Measurements from ENCODE around the gene ASMT.
"Not testable (repeated sequence)": the region's sequence is repeated elsewhere in the genome, so short reads cannot be mapped to it uniquely, and the experiment has no call there.

ASMT gene

DNA sequence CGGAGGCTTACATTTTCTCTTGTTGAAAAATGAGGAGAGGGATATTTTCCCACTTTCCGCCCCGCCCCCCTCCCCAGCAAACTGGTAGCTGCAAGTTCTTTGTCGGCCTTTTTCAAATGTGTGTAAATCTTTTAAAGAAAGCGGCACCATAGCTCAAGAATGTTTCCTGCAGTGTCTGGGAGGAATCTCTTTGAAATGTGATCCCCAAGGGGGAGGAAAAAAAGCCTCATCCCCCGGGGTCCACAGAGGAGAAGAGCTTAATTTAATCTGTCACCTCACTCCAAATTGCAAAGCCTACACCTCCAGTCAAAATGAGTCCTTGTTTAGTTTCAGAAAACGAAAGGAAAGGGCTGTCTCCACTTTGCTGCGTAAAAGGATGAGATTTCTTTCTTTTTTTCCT is 34.8 kb downstream of the ASMT start:
- no peak for DNase-seq (ENCODE audit: low read depth, low spot score)

- DNase-seq (ENCODE audit: low read depth, low spot score) = not testable (repeated sequence)
Measured at GRCh38 chrX:1652011-1652811, 37.4 kb downstream of the ASMT start.

- DNase-seq (ENCODE audit: low read depth, low spot score) = no peak
Measured at GRCh38 chrX:1656379-1656778, 41.5 kb downstream of the ASMT start.

DNA sequence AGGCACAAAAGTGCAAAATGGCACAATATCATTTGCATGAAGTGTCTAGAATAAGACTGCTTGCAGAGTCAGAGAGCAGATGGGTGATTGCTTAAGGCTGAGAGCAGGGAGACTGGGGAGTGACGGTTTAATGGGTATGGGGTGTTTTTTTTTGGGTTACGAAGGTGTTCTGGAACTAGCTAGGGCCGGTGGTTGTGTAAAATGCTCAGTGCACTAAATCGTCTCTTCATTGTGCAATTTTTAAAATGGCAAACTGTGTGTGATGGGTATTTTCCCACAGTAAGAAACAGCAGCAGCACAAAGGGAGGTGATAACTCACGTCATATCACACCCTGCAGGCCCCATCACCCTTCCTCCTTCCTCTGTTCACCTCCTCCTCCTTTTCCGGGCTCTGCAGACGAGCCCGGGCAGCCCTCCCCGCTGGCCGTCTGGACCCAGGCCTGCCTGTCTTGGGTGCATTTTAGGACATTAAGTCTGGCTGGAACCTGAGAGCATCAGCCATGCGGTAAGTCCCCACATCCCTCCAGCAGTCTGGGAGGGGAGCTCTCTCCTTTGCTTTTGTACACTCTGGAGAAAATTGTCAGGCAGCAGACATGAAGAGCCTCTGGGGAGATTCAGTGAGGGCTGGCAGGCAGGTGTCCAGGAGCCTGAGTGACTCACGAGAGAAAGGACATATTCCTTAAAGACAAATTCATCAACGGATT is 42.7 kb downstream of the ASMT start:
- DNase-seq (ENCODE audit: low read depth, low spot score) = no peak

- DNase-seq (ENCODE audit: low read depth, low spot score) = no peak
Measured at GRCh38 chrX:1658071-1658491, 43.2 kb downstream of the ASMT start.

GRCh38 chrX:1659664-1660461 is 45.0 kb downstream of the ASMT start:
- DNase-seq (ENCODE audit: low read depth, low spot score) = no peak

DNA sequence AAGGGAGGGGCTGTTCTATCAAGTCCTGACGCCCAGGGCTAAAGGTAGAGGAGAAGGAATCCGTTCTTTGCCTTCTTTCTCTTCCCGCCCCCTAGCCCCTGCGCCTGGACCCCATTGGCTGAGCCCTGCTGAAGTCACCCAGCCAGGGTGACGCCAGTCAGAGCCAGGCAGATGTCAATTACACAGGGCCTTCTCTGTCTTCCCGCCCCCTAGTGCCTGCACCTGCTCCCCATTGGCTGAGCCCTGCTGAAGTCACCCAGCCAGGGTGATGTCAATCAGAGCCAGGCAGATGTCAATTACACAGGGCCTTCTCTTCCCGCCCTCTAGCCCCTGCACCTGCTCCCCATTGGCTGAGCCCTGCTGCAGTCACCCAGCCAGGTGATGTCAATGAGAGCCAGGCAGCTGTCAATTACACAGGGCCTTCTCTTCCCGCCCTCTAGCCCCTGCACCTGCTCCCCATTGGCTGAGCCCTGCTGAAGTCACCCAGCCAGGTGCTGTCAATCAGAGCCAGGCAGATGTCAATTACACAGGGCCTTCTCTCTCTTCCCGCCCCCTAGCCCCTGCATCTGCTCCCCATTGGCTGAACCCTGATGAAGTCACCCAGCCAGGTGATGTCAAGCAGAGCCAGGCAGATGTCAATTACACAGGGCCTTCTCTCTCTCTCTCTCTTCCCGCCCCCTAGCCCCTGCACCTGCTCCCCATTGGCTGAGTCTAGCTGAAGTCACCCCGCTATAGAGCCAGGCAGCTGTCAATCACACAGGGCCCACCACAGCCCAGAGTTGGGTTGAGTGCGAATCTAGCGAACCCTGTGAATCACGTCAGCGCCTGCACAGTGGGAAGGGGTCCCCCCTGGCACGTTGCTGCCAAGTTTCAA is 46.4 kb downstream of the ASMT start:
- no peak for DNase-seq (ENCODE audit: low read depth, low spot score)

DNA sequence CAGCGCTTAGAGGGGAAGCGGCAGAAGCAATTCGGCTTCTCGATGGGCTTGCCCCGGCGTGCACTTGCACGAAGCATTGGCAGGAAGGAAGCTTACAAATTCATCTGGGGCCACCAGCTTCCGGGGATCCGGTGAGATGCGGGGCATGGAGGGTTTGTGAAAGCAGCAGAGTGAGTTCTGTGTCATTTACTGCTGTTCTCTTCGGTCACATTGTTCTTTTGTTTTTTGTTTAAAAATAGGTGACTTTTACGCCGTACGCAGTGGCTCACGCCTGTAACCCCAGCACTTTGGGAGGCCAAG is 47.0 kb downstream of the ASMT start:
- DNase-seq (ENCODE audit: low read depth, low spot score) = no peak

- DNase-seq (ENCODE audit: low read depth, low spot score) = no peak
Measured at GRCh38 chrX:1667566-1667965, 52.7 kb downstream of the ASMT start.

GRCh38 chrX:1673337-1673736 is 58.5 kb downstream of the ASMT start:
- DNase-seq (ENCODE audit: low read depth, low spot score) = no peak

DNA sequence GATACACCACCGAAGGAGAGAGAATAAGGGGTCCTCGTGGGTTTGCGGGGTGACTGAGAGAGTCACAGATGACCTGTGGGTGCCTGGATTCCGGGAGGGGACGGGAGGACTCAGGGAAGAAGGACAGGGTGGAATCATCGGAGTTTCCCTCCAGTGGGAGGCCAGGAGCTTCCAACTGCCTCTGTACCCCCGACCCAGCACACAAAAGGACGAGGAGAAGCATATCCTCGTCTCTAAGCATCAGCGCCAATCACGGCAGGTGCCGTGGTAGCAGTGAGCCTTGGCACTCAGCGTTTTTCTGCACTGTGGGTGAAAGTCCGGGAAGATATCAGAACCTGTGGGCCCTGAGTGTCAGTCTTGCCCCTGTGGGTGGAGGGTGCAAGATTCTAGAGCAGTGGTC is 62.0 kb downstream of the ASMT start:
- no peak for DNase-seq (ENCODE audit: low read depth, low spot score)

DNA sequence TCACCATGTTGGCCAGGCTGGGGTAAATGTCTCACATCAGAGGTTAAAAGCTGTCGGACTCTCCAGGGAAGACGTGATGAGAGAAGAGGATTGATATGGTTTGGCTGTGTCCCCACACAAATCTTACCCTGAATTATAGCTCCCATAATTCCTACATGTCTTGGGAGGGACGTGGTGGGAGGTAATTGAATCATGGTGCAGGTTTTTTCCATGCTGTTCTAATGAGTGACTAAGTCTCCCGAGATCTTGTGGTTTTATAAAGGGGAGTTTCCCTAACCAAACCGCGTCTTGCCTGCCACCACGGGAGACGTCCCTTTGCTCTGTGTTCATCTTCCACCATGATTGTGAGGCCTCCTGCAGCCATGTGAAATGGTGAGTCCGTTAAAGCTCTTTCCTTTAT is 64.4 kb downstream of the ASMT start:
- no peak for DNase-seq (ENCODE audit: low read depth, low spot score)

DNA sequence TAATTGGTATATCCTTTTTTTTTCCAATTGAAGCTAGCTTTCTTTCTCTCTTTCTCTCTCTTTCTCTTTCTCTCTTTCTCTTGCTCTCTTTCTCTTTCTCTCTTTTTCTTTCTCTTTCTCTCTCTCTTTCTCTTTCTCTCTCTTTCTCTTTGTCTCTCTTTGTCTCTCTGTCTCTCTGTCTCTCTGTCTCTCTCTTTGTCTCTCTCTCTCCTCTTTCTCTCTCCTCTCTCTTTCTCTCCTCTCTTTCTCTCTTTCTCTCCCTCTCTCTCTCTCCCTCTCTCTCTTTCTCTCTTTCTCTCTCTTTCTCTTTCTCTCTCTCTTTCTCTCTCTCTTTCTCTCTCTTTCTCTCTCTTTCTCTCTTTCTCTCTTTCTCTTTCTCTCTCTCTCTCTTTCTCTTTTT is 66.6 kb downstream of the ASMT start:
- no peak for DNase-seq (ENCODE audit: low read depth, low spot score)

DNA sequence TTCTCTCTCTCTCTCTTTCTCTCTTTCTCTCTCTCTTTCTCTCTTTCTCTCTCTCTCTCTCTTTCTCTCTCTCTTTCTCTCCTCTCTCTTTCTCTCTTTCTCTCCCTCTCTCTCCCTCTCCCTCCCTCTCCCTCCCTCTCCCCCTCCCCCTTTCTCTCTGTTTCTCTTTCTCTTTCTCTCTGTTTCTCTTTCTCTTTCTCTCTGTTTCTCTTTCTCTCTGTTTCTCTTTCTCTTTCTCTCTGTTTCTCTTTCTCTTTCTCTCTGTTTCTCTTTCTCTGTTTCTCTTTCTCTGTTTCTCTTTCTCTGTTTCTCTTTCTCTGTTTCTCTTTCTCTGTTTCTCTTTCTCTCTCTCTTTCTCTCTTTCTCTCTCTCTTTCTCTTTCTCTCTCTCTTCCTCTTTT is 67.0 kb downstream of the ASMT start:
- not testable (repeated sequence) for DNase-seq (ENCODE audit: low read depth, low spot score)

GRCh38 chrX:1682501-1682900 is 67.6 kb downstream of the ASMT start:
- DNase-seq (ENCODE audit: low read depth, low spot score) = not testable (repeated sequence)

DNA sequence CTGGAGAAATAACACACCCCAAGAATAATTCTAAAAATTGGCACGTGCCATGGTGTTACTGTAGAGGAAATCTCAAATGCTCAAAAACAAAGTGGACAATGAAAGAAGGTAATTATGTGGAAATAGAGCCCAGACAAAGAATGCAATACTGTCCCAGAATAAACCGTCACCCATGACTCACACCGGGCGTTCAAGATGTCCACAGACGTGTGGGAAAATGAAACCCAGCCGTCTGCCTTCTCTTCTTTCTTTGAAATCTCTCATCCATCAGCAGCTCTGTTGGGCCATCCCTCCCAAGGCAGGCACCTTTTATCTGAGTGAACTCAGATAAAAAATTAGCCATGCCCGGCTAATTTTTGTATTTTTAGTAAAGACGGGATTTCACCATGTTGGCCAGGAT is 70.0 kb downstream of the ASMT start:
- DNase-seq (ENCODE audit: low read depth, low spot score) = not testable (repeated sequence)

GRCh38 chrX:1685444-1685880 is 70.6 kb downstream of the ASMT start:
- DNase-seq (ENCODE audit: low read depth, low spot score) = not testable (repeated sequence)

DNA sequence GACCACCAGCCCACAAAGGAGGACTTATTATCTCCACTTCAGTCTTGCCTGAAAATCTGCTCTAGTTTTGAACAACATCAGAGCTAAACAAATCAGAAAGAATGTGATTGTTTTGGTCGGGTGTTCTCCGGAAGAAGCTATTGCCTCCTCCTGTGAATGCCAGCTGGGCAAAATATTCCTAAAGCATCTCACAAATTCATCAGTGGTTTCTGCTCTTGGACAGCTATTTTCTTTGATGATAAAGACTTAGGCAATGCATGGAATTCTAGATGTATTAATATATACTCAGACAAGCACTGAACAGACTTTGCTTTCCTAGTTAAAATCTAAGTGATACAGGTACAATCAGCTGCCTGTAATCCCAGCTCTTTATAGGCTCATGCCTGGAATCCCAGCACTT is 71.8 kb downstream of the ASMT start:
- DNase-seq (ENCODE audit: low read depth, low spot score) = no peak
